HG02798 (cell line): ENCODE measurements around the gene PEAR1.
A peak's percentile ranks its signal among the peaks of the same experiment; 100 is the strongest.

Source experiments
- ATAC-seq: cut with Tn5 transposase; IDR thresholded peaks from one replicate; pipeline ENCODE4 v1.9.1; 2021; ENCODE audit warnings: mild to moderate bottlenecking; ENCODE audit not compliant: unreplicated experiment, poor library complexity

The PEAR1 gene

DNA sequence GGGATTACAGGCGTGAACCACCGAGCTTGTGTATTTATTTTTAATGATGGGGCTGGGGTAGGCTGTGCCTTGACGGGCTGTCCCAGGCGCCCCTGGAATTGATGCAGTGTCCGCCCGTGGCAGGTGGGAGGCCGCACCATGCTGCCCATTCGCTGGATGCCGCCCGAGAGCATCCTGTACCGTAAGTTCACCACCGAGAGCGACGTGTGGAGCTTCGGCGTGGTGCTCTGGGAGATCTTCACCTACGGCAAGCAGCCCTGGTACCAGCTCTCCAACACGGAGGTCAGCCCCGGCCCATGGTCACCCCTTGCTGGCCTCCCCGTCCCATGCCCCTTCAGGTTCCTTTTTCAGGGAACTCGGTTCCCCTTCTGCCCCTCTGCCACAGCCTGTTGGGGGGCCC is 13.6 kb upstream of the PEAR1 start:
- ATAC-seq: no peak

DNA sequence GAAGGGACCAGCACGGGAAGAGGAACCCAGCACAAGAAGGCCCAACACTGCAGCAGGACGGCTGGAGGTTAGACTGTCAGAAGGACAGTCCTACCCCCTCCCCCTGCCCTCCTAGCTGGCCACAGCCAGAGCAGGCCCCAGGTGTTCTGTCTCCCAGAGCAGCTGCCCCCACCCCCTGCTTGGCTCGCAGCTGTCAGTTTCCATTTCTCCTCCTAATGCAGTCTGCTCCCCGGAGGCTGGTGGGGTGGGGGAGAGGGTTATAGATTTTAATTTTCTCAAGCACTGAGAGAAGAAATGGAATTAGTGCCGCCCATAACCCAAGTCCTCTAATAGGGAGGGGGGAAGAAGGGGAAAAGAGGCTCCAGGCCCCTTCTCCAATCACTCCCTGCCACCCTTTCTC is 13.0 kb upstream of the PEAR1 start:
- no peak for ATAC-seq

DNA sequence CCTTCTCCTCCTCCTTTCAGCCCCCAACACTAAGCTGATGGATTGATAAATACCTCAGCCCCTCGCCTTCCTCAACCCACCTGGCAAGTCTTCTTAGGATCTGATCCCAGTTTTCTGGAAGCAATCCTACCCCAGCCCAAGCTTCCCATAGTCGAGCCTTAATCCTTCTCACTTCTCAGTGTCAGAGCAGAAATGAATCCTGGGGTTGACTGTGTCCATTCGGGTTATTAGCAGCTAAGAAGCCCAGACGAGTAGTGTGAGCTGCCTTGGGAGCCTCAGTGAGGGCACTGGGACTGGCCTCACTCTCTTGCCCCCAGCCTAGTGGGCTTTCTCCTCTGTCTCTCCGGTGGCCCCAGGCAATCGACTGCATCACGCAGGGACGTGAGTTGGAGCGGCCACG is 12.4 kb upstream of the PEAR1 start:
- ATAC-seq: no peak

DNA sequence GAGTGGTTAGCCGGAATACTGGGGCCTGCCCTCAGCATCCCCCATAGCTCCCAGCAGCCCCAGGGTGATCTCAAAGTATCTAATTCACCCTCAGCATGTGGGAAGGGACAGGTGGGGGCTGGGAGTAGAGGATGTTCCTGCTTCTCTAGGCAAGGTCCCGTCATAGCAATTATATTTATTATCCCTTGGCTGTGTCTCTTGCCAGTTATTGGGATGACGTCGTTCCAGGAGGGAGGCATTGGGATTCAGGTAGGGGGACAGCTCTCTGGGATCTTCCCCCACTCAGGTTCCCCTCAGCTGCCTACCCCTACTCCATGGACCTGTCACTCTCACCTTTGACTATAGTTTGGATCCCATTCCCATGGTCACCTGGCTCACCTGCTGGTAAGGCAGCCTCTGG is 11.9 kb upstream of the PEAR1 start:
- ATAC-seq: no peak

DNA sequence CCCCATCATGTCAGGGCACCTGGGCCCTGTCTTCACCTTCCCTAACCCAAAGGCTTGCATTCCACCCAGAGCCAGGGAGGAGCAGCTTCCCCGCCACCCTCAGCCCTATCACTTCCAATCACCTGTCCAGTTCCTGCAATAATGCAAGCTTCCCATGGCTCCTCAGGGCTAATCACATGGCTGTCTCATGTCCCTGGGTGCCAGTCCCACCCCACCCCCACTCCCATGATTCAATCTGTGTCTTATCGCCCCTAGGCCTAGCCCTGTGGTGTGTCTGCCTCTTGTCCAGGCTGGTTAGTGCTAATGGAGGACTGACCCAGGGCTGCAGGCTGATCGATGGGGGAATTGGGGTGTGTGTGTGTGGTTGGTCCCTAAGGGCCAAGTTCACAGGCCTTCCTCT is 11.0 kb upstream of the PEAR1 start:
- ATAC-seq: no peak

DNA sequence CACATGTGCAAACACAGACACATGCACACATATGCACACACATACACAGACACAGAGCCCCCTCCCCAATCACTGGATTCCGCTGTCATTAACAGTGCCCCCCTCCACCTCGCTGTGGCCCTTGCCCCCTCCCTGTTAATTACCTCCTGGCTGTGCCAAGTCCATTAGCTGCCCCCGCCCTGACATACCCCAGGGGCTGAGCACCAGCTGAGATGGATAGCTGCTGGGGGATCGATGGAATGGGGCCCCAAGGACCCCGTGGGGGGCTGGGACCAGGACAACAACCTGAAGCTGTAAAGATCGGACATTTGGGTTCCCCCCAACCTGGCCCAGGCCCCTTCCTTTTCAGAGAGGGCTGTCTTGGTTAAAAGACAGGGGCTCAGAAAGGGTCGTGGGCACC is 9.6 kb upstream of the PEAR1 start:
- ATAC-seq: no peak

DNA sequence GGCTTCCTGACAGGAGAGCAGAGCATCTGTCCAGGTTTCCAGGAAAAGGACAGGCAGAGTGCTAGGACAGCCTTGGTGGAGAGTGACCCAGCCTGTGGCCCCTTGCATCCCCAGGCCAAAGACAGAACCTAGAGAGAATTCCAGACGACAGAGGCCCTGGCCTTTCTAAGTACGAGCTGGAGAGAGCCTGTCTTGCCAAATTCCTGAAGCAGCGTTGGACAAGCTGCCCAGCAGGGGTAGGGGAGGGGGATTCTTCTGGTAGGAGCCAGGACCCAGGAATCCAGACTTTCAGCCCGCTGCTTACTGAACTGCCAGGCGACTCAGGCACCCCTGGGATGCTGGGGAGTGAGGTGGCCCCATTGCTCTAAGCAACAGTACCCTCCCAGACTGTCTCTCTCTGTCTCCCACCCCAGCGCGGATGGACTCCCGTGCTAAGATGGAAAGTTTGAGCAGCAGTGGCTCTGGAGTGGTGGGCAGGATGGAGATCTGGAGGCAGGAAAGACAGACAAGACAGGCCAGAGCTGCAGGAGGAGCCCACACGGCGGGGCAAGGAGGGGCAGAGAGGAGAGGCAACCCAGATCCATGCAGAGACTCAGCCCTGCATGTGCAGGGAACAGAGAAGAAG is 8.8 kb upstream of the PEAR1 start:
- no peak for ATAC-seq

DNA sequence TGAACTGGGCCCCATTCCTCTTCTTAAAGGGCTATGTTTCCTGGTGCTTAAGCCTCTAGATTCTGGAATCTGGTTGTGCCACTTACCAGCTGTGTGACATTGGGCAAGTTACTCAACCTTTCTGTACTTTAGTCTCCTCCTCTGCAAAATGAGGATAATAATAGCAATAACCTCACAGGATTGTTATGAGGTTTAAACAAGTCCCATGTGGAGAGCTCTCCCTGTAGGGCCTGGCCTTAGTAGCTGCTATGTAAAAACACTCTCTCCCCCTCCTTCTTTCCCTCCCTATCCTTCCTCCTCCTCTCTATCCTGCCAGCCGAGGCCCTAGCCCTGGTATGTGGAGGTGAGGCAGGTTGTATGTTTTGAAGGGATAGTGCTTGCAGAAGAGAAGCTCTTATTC is 8.2 kb upstream of the PEAR1 start:
- no peak for ATAC-seq

DNA sequence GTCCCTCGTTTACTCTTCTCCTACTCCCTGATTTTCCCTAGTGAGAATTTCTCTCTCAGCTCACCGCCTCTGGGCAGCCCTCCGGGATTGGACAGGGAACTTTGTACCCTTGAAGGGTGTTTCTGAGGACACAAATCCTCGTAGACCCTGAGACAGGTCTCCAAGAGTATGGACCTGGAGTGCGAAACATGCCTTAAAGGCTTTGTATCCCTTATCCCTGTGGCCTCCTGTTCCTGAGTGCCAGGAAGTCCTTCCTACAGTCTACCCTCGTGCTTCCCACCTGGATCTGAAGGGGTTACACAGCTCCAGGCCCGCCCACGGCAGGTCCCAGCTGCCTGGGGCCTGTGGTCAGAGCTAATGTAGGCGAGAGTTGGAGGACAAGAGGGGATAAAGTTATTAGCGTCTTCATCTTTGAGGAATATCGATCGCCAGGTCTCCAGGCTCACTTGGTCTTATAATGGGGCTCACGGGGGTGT is 7.6 kb upstream of the PEAR1 start:
- no peak for ATAC-seq

DNA sequence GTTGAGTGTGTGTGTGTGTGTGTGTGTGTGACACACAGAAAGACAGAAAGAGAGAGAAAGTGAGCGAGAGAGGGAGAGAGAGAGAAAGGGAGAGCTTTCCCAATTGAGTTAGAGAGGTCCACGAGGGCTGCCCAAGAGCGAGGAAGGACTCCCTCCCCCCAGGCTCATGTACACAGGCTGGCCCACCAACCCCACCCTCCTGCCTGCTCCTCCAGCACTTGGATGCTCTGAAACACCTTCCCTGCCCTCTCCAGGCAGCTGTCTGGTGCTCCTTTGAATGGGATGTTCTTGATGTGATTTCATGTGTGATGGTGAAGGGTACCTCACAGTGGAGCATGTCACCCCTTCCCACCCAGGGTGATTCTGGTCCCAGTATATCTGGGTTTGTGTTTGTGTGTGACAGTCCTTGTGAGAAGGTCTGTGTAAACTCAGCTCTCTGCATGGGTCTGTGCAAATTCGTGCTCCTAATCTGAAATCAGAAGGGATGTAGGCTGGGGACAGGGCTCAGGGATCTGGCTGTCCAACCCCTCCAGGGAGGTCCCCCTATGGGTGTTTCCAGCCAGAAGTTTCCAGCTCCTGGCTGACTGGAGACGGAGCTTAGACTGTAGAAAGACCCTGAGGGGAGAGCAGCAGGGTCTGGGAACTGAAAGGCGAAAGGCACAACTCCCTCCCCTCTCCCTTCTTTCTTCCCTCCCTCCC is 6.8 kb upstream of the PEAR1 start:
- no peak for ATAC-seq

DNA sequence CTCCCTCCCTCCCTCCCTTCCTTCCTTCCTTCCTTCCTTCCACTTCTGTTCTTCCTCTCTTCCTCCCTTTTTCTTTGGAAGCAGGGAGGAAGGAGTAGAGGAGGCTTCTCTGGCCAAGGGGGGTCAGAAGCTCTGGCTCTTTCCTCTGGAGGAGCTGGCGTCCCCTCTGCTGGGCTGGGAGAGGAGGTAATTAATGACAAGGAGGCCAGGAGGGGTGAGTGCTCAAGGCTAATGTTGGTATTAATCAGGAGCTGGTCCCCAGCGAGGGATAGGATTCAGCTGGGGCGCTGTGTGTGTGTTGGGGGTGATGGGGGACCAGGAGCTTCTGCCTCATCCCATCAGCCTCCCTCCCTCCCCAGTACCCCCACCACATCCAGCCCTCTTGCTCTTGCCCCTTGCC is 6.2 kb upstream of the PEAR1 start:
- no peak for ATAC-seq

DNA sequence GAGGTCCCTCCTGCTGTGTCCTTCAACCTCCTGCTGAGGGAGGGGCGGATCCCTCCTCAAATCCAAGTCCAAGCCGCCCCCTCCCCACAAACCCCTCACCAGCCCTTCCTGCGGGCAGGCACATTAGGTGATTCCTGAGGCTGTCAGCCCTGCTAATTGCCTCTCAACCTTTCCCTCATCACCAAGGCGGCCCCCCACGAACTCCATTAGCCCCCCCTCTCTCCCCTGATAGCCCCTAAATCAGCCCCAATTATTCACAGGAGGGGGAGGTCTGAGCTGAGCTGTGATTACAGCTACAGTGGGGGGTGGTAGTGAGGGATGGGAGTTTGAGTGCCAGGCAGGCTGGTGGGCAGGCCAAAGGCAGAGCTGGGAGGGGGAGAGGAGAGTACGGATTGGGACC is 5.8 kb upstream of the PEAR1 start:
- no peak for ATAC-seq

DNA sequence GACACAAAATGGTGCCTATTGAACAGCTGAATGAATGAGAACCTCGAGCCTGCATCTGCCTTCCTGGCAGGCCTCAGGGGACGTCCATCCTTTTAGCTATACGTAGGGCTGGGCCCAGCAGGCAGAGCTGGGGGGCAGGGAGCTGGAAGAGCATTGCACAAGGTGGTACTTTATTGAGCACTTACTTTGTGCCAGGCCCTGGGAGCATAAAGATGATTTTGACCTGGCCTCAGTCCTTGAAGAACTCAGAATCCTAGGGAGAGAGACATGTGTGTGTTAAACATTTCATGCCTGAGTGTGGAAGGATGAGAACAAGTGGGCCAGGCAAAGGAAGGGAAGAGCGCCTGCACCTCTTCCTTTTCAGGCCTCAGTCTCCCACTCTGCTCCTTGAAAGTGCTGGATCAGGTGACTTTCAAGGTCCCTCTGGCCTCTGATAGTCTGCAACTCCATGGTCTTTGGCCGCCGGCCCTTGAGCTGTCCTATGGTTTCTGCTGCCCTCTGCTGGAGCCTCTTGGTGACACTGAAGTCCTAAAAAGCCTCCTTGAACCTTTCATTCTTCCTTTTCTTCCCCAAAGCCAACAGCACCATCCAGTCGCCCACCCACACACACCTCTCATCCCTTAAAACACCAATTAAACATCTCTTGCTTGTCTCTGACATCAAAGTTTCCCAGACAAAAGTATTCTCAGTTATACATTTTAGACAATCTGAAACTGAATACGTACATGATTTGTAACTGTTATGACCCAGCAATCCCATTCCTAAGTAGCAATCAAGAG is 3.5 kb upstream of the PEAR1 start:
- no peak for ATAC-seq

DNA sequence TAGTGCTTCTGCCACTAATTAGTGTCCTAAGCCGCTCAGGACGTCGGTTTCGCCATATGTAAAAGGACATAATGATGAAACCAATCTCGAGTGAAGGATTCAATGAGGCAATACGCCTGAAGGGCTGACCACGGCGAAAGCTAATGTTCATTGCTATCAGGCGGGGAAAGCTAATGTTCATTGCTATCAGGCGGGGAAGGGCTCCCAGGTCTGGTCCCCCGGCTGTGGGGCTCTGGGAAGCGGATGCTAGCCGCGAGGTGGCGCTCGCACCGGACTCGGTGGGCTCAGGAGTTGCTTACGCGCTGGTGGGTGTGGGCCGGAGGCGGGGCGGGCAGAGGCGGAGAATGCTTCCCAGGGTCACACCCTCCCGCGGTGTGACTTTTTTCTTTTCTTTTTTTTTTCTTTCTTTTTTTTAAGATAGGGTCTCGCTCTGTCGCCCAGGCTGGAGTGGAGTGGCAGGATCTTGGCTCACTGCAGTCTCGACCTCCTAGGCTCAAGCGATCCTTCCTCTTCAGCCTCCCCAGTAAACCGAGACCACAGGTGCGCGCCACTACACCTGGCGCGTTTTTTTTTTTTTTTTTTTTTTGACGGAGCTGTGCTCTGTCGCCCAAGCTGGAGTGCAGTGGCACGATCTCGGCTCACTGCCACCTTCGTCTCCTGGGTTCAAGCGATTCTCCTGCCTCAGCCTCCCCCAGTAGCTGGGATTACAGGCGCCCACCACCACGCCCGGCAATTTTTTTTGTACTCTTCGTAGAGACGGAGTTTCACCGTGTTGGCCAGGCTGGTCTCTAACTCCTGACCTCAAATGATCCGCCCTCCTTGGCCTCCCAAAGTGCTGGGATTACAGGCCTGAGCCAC is 1.1 kb upstream of the PEAR1 start:
- ATAC-seq: peak; percentile 69

DNA sequence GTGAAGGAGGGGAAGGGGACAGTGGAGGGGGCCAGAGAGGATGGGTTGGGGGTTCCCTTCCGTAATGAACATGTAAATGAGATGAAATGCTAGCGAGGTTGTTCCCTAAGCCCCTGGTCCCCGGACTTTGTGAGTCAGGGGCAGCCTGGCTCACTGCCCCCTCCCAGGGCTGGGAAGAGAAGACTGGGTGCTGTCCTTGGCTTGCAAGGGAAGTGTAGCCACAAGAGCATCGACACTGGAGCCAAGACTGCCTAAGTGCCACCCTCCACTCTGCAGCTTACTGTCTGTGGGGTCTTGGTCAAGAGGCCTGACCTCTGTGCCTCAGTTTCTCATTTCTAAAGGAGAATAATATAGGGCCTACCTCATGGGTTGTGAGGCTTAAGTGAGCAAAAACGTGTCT is 483 bp downstream of the PEAR1 start:
- no peak for ATAC-seq

DNA sequence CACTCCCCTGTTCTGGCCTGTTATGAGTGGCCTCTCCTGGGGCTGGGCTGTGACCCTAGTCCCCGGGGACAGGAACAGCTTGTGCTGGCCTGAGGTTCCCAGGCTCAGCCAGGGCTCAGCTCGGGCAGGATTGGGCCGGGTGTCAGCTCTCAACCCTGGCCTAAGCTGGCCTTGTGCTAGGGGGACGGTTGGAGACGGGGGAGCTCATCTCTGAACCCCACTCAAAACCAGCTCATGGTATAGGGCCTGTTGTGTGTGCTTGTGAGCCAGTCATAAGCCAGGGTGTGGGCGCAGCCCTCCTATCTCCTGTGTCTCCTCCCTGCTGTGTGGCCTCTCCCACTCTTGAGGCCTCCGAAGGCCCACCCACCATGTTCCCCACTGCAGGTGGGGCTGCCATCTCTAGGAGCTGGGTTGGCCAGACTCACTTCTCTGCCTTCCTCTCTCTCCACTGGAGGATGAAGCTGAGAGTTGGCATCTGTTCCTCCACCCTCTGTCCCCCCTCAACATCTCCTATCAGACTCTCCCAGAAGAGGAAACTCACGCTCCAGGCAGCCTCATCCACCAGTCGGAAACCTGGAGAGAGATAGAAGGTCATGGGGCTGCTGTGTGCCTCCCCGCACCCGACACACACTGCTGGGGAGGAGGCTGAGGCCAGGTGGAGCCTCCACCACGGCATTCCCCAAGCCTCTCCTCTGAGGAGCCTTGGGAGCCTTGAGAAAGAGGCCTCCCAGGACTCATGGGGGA is 1.4 kb downstream of the PEAR1 start:
- no peak for ATAC-seq

DNA sequence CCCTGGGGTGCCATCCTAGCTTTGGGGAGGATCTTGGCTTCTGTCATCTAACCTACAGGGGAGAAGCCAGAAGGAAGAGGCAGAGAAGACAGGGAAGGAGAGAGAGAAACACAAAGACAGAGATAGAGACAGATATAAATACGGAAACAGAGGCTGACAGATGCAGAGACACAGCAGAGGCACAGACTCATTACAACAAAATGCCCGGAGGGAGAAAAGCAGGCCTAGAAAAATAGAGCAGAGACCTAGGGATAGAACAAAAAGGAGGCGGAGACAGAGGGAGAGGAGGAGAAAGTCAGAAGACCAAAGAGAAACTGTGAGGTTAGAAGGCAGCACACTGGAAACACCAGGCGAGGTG is 1.9 kb downstream of the PEAR1 start:
- no peak for ATAC-seq

DNA sequence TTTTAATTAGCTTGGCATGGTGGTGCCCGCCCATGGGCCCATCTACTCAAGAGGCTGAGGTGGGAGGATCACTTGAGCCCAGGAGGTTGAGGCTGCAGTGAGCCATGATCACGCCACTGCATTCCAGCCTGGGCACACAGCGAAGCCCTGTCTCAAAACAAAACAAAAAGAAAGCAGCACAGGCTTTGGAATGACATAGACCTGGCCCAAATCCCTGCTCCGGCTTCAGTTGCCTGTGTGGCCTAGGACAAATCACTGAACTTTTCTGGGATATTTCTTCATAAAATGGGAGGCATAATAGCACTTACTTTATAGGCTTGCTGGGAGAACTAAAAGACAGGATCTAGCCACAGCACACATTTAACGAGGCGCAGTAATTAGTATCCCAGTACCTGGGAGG is 2.4 kb downstream of the PEAR1 start:
- ATAC-seq: no peak

DNA sequence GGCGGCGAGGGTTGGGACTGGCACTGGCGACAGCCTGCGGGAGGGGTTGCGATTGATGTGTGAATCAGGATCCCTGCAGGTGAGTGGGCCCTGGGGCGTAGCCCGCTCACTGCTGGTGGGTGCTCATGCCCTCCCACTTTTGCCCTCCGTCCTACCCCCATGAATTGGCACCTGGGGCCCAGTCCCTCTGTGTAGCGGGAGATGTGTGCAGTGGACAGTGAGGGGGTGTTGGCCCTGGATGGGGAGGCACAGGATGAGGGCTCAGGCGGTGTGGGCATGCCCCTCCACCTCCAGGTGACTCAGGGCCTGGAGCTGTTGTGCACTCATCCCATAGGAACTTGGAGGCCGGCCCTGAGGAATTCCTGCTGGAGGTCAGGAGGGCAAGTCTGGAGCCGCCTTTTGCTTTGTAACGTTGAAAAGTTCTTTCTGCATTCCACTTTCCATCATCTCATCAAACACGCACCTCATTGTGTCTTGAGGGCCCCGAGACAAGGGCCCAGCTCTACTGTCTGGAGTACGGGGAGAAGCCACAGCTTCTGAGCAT is 3.0 kb downstream of the PEAR1 start:
- no peak for ATAC-seq
